GM23248 (cell line): ENCODE results near the gene CNGA4.

ENCODE experiments used
- EZH2 ChIP-seq: fragments of 200-600 bp; sonication (generic); IDR thresholded peaks from 2 replicates; pipeline ENCODE4 v1.6.1; 2018; ENCODE audit warnings: antibody characterized with exemption, mild to moderate bottlenecking; ENCODE audit not compliant: insufficient read depth, poor library complexity, severe bottlenecking
- EZH2phosphoT487 ChIP-seq: fragments of 200-600 bp; sonication (generic); IDR thresholded peaks from 2 replicates; pipeline ENCODE4 v1.6.1; 2018; ENCODE audit warnings: antibody characterized with exemption, moderate library complexity, mild to moderate bottlenecking, low read depth; ENCODE audit not compliant: insufficient read depth

DNA sequence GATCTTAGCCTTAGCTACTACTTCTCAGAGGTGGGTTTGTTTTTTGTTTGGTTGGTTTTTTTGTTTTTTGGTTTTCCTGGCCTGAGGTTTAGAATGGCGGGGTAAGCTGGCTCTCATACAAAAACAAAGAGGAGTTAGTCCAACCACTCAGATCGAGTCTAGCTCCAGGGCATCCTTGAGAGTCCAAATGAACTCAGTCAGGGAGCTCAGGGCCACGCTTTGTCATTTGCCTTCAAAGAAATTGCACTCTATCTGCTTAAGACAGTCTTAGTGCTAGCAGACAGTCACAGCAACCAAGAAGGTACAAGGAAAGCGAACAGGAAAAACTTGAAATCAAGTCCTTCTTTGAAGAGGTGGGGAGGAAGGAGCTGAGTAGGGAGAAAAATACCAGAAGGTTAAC is 22.4 kb upstream of the CNGA4 start:
- TF ChIP-seq EZH2: no peak
- TF ChIP-seq EZH2phosphoT487: no peak
